Ascending aorta (tissue), 2 donors: Measurements from ENCODE around the gene PDCD5. TPM values are rescaled to one million over a fixed set of nuclear protein-coding genes. Genes with fewer than 3 reads are reported as not detected.
"Not testable (repeated sequence)": the region's sequence is repeated elsewhere in the genome, so short reads cannot be mapped to it uniquely, and the experiment has no call there.

Source experiments
- DNase-seq, 2 donors: peaks; one replicate each; pipeline ENCODE4 v3.0.0-alpha.2; 2019; ENCODE audit warnings: low spot score in 2 of 2
- H3K27ac ChIP-seq, 2 donors: fragments of 200-600 bp; sonication (generic); one replicate each; pipeline ENCODE4 v1.5.1; 2016 to 2017; ENCODE audit warnings: mild to moderate bottlenecking in 1 of 2
- H3K27me3 ChIP-seq: fragments of 200-600 bp; sonication (generic); one replicate; pipeline ENCODE4 v1.5.1; 2017
- H3K36me3 ChIP-seq, 2 donors: fragments of 200-600 bp; sonication (generic); one replicate each; pipeline ENCODE4 v1.5.1; 2016
- H3K4me1 ChIP-seq, 2 donors: fragments of 200-600 bp; sonication (generic); one replicate each; pipeline ENCODE4 v1.5.1; 2016 to 2017; ENCODE audit warnings: mild to moderate bottlenecking in 1 of 2
- H3K4me3 ChIP-seq, 2 donors: fragments of 200-600 bp; sonication (generic); one replicate each; pipeline ENCODE4 v1.5.1; 2016 to 2017; ENCODE audit warnings: mild to moderate bottlenecking in 1 of 2
- H3K9me3 ChIP-seq, 2 donors: fragments of 200-600 bp; sonication (generic); one replicate each; pipeline ENCODE4 v1.5.1; 2016
- intact Hi-C: fragments of 100-400 bp; cut with DNase I; formaldehyde crosslinking; loops from one replicate; pipeline ENCODE4 v1.15.1; 2023
- total RNA-seq: library from RNA; depleted of rRNA; stranded (reverse); fragments of >200 nt; gene quantifications from one replicate; pipeline ENCODE4 v1.1.0, GENCODE V29; 2016
- TF ChIP-seq, protein P1 (sequence below), 3 experiments: fragments of 200-600 bp in 2 of 3; fragments of 450-650 bp in 1 of 3; sonication (generic) in 2 of 3; IDR thresholded peaks; one replicate each; pipeline ENCODE4 v1.5.1; 2016 to 2019; ENCODE audit warnings: antibody characterized with exemption in 3 of 3, mild to moderate bottlenecking in 1 of 3, moderate library complexity in 1 of 3

Gene PDCD5, protein sequence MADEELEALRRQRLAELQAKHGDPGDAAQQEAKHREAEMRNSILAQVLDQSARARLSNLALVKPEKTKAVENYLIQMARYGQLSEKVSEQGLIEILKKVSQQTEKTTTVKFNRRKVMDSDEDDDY
- 36.6 TPM for total RNA-seq

DNA sequence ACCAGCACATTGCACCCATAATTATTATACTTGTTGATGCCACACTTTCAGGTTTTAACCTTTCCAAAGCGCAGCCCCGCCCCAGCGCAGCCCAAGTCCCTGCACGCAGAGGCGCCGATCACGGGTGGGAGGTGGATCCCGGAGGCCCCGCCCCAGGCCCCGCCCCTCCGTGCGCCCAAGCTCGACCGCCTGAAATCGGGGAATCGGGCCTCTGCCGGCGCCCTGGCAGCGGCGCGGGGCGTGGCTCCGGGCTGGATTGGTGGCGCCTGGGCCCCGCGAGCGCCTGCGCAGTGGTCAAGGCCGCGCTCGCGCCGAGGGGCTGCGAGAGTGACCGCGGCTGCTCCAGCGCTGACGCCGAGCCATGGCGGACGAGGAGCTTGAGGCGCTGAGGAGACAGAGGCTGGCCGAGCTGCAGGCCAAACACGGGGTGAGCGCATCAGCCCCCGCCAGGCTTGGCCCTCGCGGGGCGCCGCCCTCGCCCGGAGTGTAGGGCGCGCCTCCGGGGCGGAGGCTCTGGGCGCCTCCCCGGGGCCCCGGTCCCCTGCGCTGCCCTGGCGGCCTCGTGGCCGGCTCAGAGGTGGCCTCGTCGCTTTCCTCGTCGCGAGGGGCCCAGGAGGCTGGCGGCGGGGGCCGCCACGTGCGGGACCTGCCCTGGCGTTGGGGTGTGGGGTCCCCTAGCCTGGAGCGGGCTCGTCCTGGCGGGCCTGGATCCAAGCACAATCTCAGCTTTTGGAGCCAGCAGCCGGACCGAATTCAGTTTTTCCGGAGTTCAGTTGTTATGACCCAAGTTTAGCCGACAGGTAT lies at the start of gene PDCD5:
TSS of gene PDCD5 (plus strand) at position 290 of the 804 bp plus-strand sequence. CDS start at position 362, 72 bp downstream.
- intact Hi-C loops = loop anchor here (1.0 to 10.0 kb wide), 7 partner anchors 94 to 1232 kb away; partner anchors contain the start of genes ANKRD27, CEBPG, DPY19L3 and NUDT19
- peaks cover 16 to 17% of the 10 kb centered on the region in 2 donors for H3K36me3 ChIP-seq

DNA sequence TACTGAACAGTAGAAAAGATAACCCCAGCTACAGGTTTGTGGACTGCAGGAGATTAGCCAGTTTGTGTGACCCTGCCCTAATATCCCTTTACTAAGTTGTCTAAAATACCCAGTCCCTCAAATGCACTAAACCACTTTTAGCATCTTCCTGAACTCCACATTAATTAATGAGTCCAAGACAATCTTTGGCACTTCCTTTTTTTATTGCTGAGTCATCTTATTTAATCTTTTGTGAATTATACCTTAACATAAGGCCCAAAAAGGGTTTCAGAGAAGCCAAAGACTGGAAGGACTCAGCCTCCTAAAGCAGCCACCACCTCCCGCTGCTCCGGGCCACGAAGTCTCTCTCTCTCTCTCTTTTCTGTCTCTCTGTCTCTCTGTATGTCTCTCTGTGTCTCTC lies 48.8 kb upstream of the PDCD5 start:
- intact Hi-C loops = no loop called here
- TF ChIP-seq, protein P1, sequence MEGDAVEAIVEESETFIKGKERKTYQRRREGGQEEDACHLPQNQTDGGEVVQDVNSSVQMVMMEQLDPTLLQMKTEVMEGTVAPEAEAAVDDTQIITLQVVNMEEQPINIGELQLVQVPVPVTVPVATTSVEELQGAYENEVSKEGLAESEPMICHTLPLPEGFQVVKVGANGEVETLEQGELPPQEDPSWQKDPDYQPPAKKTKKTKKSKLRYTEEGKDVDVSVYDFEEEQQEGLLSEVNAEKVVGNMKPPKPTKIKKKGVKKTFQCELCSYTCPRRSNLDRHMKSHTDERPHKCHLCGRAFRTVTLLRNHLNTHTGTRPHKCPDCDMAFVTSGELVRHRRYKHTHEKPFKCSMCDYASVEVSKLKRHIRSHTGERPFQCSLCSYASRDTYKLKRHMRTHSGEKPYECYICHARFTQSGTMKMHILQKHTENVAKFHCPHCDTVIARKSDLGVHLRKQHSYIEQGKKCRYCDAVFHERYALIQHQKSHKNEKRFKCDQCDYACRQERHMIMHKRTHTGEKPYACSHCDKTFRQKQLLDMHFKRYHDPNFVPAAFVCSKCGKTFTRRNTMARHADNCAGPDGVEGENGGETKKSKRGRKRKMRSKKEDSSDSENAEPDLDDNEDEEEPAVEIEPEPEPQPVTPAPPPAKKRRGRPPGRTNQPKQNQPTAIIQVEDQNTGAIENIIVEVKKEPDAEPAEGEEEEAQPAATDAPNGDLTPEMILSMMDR (IDR thresholded peaks at IDR 0.05) = no peak
- no peaks in the 10 kb centered on the region for H3K36me3 ChIP-seq
- no peaks in the 10 kb centered on the region for H3K9me3 ChIP-seq
- no peak overlapping the region for H3K27ac ChIP-seq
- H3K4me1 ChIP-seq = no peaks in the 10 kb centered on the region
- no peaks in the 10 kb centered on the region for H3K27me3 ChIP-seq
- H3K4me3 ChIP-seq = no peak overlapping the region
- no peak for DNase-seq

More for the DNA sequence above, at the start of gene PDCD5:
- Histone ChIP-seq H3K27me3 (no peaks in the 10 kb centered on the region), H3K4me1 (peaks cover 0 to 5% of the 10 kb centered on the region in 2 donors), H3K27ac (peak within 1 kb of the TSS; percentile 76 to 81), H3K4me3 (peak within 1 kb of the TSS; percentile 86 to 88), H3K9me3 (no peaks in the 10 kb centered on the region)
- TF ChIP-seq, protein P1 (IDR thresholded peaks at IDR 0.05) = no peak
- peak; percentile 86 to 98 for DNase-seq

DNA sequence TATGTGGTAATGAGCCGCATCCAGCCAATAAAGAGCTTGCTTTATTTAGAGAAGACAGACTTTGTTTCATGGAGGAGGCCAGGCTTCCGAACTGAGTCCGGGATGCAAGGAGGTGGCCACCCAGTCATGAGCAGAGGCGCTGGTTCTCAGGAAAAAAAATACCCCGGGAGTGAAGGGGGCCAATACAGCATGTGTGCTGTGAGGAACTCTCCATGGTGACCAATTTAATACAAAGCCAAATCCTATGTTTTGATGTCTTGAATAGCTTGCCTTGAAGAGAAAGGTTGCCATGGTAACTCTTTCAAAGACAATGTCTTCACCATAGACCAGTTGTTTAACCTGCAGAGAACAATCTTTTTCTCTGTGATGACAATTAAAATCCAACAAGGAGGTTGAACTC lies 43.4 kb upstream of the PDCD5 start:
- Histone ChIP-seq H3K4me3 (no peak overlapping the region), H3K4me1 (no peaks in the 10 kb centered on the region), H3K27me3 (no peaks in the 10 kb centered on the region), H3K9me3 (no peaks in the 10 kb centered on the region), H3K36me3 (no peaks in the 10 kb centered on the region), H3K27ac (no peak overlapping the region)
- intact Hi-C loops = no loop called here
- no peak for DNase-seq
- TF ChIP-seq, protein P1 (IDR thresholded peaks at IDR 0.05) = no peak

- TF ChIP-seq, protein P1 (IDR thresholded peaks at IDR 0.05) = no peak
- no peak for DNase-seq
- no peaks in the 10 kb centered on the region for H3K9me3 ChIP-seq
- H3K4me3 ChIP-seq = no peak overlapping the region
- intact Hi-C loops = no loop called here
- H3K27ac ChIP-seq = no peak overlapping the region
- H3K27me3 ChIP-seq = no peaks in the 10 kb centered on the region
- no peaks in the 10 kb centered on the region for H3K36me3 ChIP-seq
- H3K4me1 ChIP-seq = no peaks in the 10 kb centered on the region
These were observed 41.6 kb upstream of the PDCD5 start for GRCh38 chr19:32539240-32539916.

DNA sequence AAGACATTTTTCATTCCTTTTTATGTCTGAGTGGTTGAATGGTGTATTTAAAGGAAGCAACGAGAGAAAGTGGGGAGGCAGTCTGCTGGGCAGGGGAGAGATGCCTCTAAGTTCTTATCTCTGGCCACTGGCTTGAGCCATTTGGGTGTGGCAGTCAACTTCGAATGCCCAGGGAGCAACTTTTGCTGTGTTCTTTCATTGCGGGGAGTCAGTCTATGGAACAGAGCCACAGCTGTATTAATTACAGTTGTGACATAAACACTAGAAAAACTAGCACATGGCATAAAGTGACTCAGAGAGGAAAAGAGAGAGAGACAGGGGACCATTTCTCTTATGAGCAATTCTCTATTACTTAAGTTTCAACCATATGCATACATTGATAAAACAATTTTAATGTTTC lies 40.4 kb upstream of the PDCD5 start:
- H3K27ac ChIP-seq = no peak overlapping the region
- no peaks in the 10 kb centered on the region for H3K4me1 ChIP-seq
- H3K36me3 ChIP-seq = no peaks in the 10 kb centered on the region
- TF ChIP-seq, protein P1 (IDR thresholded peaks at IDR 0.05) = no peak
- no peaks in the 10 kb centered on the region for H3K9me3 ChIP-seq
- H3K4me3 ChIP-seq = no peak overlapping the region
- DNase-seq = no peak
- intact Hi-C loops = no loop called here
- no peaks in the 10 kb centered on the region for H3K27me3 ChIP-seq

GRCh38 chr19:32541376-32541775 lies 39.6 kb upstream of the PDCD5 start:
- DNase-seq, H3K4me3 ChIP-seq, H3K27ac ChIP-seq, H3K4me1 ChIP-seq, intact Hi-C loops, H3K27me3 ChIP-seq, H3K36me3 ChIP-seq, H3K9me3 ChIP-seq: not testable (repeated sequence)
